Measurements from ENCODE around the gene JAK2. TPM values are rescaled to one million over a fixed set of nuclear protein-coding genes. Genes with fewer than 3 reads are reported as not detected.

JAK2 gene
- total and polyA plus RNA-seq, 2 experiments from 2014 or later: 14.3 to 17.1 TPM

Other genes starting within 250 kb of the JAK2 start
- 121 and 141 TPM in 2 replicates for gene AK3, start 244.1 kb upstream of the JAK2 start, total RNA-seq
- 72.6 and 102 TPM in 2 replicates for gene AK3, start 244.1 kb upstream of the JAK2 start, polyA plus RNA-seq
- 25.6 and 38.9 TPM in 2 replicates for gene RCL1, start 192.3 kb upstream of the JAK2 start, total RNA-seq
- 20.9 and 30.1 TPM in 2 replicates for gene RCL1, start 192.3 kb upstream of the JAK2 start, polyA plus RNA-seq
- not detected in 2 replicates for gene INSL6, start 200.4 kb downstream of the JAK2 start, total RNA-seq
- gene INSL6, start 200.4 kb downstream of the JAK2 start, polyA plus RNA-seq: 0.41 and 0.52 TPM in 2 replicates
- gene INSL4, start 246.1 kb downstream of the JAK2 start, total RNA-seq: 0.13 TPM in 1 of 2 replicates, not detected in the other
- 0.38 and 0.68 TPM in 2 replicates for gene INSL4, start 246.1 kb downstream of the JAK2 start, polyA plus RNA-seq